IPS DF 6.9 (cell line): ENCODE data around the gene ACTBL2.

Experiments used
- DNase-seq: peaks from one replicate; pipeline ENCODE4 v3.0.0-alpha.2; 2013; ENCODE audit warnings: low read depth, low spot score
- H3K27ac ChIP-seq: one replicate; pipeline ENCODE4 v1.5.1; 2013; ENCODE audit warnings: low read length, control low read depth
- H3K27me3 ChIP-seq: 2 replicates; pipeline ENCODE4 v1.6.1; 2013; ENCODE audit warnings: mild to moderate bottlenecking, low read length; ENCODE audit not compliant: control insufficient read depth, insufficient read depth
- H3K36me3 ChIP-seq: 2 replicates; pipeline ENCODE4 v1.6.1; 2013; ENCODE audit warnings: low read length; ENCODE audit not compliant: control insufficient read depth, insufficient read depth
- H3K4me1 ChIP-seq: 2 replicates; pipeline ENCODE4 v1.6.1; 2013; ENCODE audit warnings: low read length; ENCODE audit not compliant: control insufficient read depth, insufficient read depth
- H3K4me3 ChIP-seq: 2 replicates; pipeline ENCODE4 v1.5.1; 2013; ENCODE audit warnings: mild to moderate bottlenecking, low read length
- H3K9me3 ChIP-seq: 2 replicates; pipeline ENCODE4 v1.6.1; 2013; ENCODE audit warnings: low read length, inconsistent platforms; ENCODE audit not compliant: control insufficient read depth, insufficient read depth
- WGBS: extraction: QIAGEN DNeasy Blood & Tissue Kit; methylation state at CpG from one replicate; pipeline ENCODE4 v1.1.7; 2013; ENCODE audit warnings: mixed read lengths, missing lambda C conversion rate; ENCODE audit not compliant: insufficient read length, insufficient coverage; 5-methylcytosine and 5-hydroxymethylcytosine counted together

The ACTBL2 gene

GRCh38 chr5:57494104-57495098 lies 11.8 kb upstream of the ACTBL2 start:
- Histone ChIP-seq H3K27me3 (no peaks in the 10 kb centered on the region), H3K4me3 (no peak overlapping the region), H3K9me3 (no peaks in the 10 kb centered on the region), H3K27ac (no peak overlapping the region), H3K36me3 (no peaks in the 10 kb centered on the region), H3K4me1 (no peaks in the 10 kb centered on the region)
- no CpG with 5 or more reads among the region's 6 CpGs for WGBS
- no peak for DNase-seq

- DNase-seq = no peak
These were observed 10.4 kb upstream of the ACTBL2 start for GRCh38 chr5:57493034-57493433.

GRCh38 chr5:57492632-57493031 lies 10.0 kb upstream of the ACTBL2 start:
- Histone ChIP-seq H3K4me3 (no peak overlapping the region), H3K4me1 (no peaks in the 10 kb centered on the region; the same call in 1 of the 2 replicates), H3K27ac (no peak overlapping the region), H3K36me3 (no peaks in the 10 kb centered on the region), H3K27me3 (no peaks in the 10 kb centered on the region), H3K9me3 (no peaks in the 10 kb centered on the region)
- no peak for DNase-seq
- WGBS = no CpG with 5 or more reads among the region's 3 CpGs

More at GRCh38 chr5:57493034-57493433, 10.4 kb upstream of the ACTBL2 start:
- H3K36me3 ChIP-seq = no peaks in the 10 kb centered on the region
- H3K4me3 ChIP-seq = no peak overlapping the region
- H3K27me3 ChIP-seq = no peaks in the 10 kb centered on the region
- WGBS = no CpG with 5 or more reads among the region's 1 CpG
- H3K9me3 ChIP-seq = no peaks in the 10 kb centered on the region
- H3K4me1 ChIP-seq = no peaks in the 10 kb centered on the region; the same call in 1 of the 2 replicates
- H3K27ac ChIP-seq = no peak overlapping the region

- no CpG with 5 or more reads among the region's 5 CpGs for WGBS
- no peaks in the 10 kb centered on the region for H3K36me3 ChIP-seq
- no peaks in the 10 kb centered on the region for H3K9me3 ChIP-seq
- H3K4me1 ChIP-seq = no peaks in the 10 kb centered on the region; the same call in 1 of the 2 replicates
- H3K27ac ChIP-seq = no peak overlapping the region
- no peaks in the 10 kb centered on the region for H3K27me3 ChIP-seq
- DNase-seq = no peak
- no peak overlapping the region for H3K4me3 ChIP-seq
These were observed 8.9 kb upstream of the ACTBL2 start for GRCh38 chr5:57491369-57491965.

GRCh38 chr5:57488215-57488955 lies 5.8 kb upstream of the ACTBL2 start:
- no peaks in the 10 kb centered on the region for H3K36me3 ChIP-seq
- H3K27ac ChIP-seq = no peak overlapping the region
- no peak for DNase-seq
- no peaks in the 10 kb centered on the region for H3K27me3 ChIP-seq
- H3K4me3 ChIP-seq = no peak overlapping the region
- no peaks in the 10 kb centered on the region for H3K9me3 ChIP-seq
- H3K4me1 ChIP-seq = no peaks in the 10 kb centered on the region; the same call in 1 of the 2 replicates
- no CpG with 5 or more reads among the region's 9 CpGs for WGBS

GRCh38 chr5:57486027-57486602 lies 3.5 kb upstream of the ACTBL2 start:
- no peaks in the 10 kb centered on the region for H3K9me3 ChIP-seq
- no peaks in the 10 kb centered on the region for H3K27me3 ChIP-seq
- WGBS = no CpG with 5 or more reads among the region's 4 CpGs
- no peak overlapping the region for H3K4me3 ChIP-seq
- DNase-seq = no peak
- H3K4me1 ChIP-seq = no peaks in the 10 kb centered on the region; the same call in 1 of the 2 replicates
- no peaks in the 10 kb centered on the region for H3K36me3 ChIP-seq
- H3K27ac ChIP-seq = no peak overlapping the region

- no peaks in the 10 kb centered on the region for H3K36me3 ChIP-seq
- H3K9me3 ChIP-seq = no peaks in the 10 kb centered on the region
- DNase-seq = no peak
- no CpG with 5 or more reads among the region's 1 CpG for WGBS
- no peak overlapping the region for H3K4me3 ChIP-seq
- no peak overlapping the region for H3K27ac ChIP-seq
- H3K27me3 ChIP-seq = no peaks in the 10 kb centered on the region
- no peaks in the 10 kb centered on the region for H3K4me1 ChIP-seq
These were observed 3.8 kb downstream of the ACTBL2 start for GRCh38 chr5:57478826-57479225.

- H3K4me3 ChIP-seq = no peak overlapping the region
- DNase-seq = no peak
- no peaks in the 10 kb centered on the region for H3K9me3 ChIP-seq
- no peaks in the 10 kb centered on the region for H3K4me1 ChIP-seq
- H3K27ac ChIP-seq = no peak overlapping the region
- no peaks in the 10 kb centered on the region for H3K27me3 ChIP-seq
- no peaks in the 10 kb centered on the region for H3K36me3 ChIP-seq
These were observed 6.0 kb downstream of the ACTBL2 start for GRCh38 chr5:57476601-57477056.

- Histone ChIP-seq H3K9me3 (no peaks in the 10 kb centered on the region), H3K27ac (no peak overlapping the region), H3K4me3 (no peak overlapping the region), H3K27me3 (no peaks in the 10 kb centered on the region), H3K36me3 (no peaks in the 10 kb centered on the region), H3K4me1 (no peaks in the 10 kb centered on the region)
- no CpG with 5 or more reads among the region's 1 CpG for WGBS
- DNase-seq = no peak
These were observed 12.3 kb downstream of the ACTBL2 start for GRCh38 chr5:57470339-57470738.
